Panc1 (cell line): ENCODE measurements around the gene YBX1.

Experiments
- TCF7L2 ChIP-seq: IDR thresholded peaks from 2 replicates; pipeline ENCODE4 v1.6.1; 2011; ENCODE audit warnings: mild to moderate bottlenecking, low read depth, low read length, inconsistent platforms
- TF ChIP-seq, protein P1 (sequence below): fragments of 450-650 bp; IDR thresholded peaks from 2 replicates; pipeline ENCODE4 v1.5.1; 2017; ENCODE audit warnings: mild to moderate bottlenecking

DNA sequence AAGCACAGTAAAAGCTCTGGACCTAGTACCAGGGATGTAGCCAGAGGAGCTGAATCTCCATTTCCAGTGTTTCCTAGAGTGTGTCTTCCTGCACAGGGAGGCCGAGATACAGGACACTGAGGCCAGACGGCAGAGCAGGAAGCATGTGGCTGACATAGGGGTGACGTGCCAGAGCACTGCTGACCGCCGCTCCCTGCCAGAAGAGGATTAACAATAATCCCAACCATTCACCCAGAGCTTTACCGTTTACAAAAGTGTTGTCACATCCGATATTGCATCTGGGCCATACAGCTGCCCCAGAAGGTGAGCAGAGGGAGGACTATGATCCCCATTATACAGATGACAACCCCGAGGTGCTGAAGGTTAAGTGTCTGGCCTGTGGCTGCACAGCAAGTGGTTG lies 63.6 kb downstream of the YBX1 start:
- TF ChIP-seq, protein P1, sequence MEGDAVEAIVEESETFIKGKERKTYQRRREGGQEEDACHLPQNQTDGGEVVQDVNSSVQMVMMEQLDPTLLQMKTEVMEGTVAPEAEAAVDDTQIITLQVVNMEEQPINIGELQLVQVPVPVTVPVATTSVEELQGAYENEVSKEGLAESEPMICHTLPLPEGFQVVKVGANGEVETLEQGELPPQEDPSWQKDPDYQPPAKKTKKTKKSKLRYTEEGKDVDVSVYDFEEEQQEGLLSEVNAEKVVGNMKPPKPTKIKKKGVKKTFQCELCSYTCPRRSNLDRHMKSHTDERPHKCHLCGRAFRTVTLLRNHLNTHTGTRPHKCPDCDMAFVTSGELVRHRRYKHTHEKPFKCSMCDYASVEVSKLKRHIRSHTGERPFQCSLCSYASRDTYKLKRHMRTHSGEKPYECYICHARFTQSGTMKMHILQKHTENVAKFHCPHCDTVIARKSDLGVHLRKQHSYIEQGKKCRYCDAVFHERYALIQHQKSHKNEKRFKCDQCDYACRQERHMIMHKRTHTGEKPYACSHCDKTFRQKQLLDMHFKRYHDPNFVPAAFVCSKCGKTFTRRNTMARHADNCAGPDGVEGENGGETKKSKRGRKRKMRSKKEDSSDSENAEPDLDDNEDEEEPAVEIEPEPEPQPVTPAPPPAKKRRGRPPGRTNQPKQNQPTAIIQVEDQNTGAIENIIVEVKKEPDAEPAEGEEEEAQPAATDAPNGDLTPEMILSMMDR = no peak
- TF ChIP-seq TCF7L2 = no peak
